ENCODE data around the gene PGA5.
"Not testable (repeated sequence)": the region's sequence is repeated elsewhere in the genome, so short reads cannot be mapped to it uniquely, and the experiment has no call there.

PGA5 gene

DNA sequence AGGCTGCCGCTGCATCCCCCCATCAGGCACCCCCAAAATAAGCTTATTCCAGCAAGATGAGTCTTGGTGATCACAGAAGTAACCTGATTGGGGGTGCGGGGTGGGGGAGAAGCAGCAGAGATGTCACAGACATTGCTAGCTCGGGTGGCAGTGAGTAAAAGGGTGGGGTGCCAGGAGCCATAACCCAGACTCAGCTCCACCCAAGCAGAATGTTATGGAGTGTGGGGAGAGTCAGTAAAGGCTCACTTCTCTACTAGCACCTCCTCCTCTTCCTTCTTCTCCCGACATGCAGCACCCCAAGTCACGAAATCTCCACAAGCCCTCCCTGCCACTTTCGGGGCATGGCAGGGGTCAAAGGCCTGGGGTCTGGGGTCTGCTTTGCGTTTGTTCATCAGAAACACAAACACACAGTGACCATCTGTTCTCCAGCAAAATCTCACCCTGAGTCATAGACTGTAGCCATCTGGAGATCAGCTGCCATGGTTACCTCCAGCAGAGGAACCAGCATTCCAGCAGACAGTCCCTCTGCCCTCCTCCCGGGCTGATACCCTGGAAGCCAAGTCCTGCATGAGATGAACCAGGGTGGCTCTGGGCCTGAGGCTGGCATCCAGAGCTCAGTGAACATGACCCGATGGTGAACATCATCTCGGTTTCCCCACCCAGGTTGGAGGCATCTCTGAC, 14.4 kb upstream of the PGA5 start:
- not testable (repeated sequence) for DNase-seq (ENCODE audit: extremely low read depth in 1 of 2, low read depth in 1 of 2)

DNA sequence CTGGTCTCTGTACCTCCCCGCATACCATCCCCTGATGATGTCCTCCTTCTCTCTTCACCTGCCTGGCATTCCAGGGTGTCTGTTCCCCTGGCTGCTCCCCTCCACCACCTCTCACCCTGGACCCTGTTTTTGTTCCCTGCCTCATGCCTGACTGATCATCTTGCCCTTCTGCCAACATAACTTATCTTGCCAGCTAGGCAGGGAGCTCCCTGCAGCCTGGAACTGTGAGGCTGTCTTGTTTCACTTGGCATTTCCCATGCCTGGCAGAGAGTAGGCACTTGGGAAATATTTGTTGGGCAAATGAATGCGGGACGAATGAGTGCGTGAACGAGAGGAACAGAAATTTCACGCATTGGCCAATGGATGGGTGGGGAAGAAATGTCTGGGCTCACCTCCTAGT, 11.5 kb upstream of the PGA5 start:
- not testable (repeated sequence) for DNase-seq (ENCODE audit: extremely low read depth in 1 of 2, low read depth in 1 of 2)

DNA sequence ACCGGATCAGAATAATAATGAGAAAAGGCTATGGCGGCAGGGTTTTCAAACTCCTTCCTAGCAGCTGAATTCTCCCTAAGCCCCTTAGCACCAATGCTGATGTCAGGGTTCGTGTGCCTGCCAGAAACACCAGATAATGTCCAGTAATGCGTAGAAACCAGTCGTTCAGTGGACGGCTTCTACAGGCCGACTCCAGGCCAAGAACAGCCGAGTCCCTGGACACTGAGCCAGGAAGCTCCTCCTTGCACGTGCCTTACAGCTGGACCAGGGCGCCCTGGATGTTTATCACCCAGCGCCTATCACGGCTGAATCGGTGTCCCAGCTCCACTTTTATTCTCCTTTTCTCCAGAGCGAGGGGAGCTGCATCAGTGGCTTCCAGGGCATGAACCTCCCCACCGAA, 9.9 kb upstream of the PGA5 start:
- not testable (repeated sequence) for DNase-seq (ENCODE audit: extremely low read depth in 1 of 2, low read depth in 1 of 2)

DNA sequence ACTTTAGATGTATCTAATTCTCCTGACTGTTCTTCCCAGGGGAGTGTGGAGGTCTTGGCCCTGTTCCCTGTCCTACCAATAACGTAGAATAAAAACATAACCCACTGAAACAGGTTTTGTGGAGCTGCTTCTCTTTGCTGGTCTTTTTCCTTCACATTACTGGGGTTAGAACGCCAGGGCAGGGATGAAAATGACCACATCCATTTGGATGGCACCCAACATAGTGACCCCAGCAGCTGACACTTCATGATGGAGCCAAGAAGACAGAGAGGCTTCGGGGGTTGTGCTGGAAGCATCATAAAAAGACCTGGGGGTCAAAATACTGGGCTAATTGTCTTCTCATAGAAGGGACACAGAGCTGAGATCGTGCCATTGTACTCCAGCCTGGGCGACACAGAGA, 9.4 kb upstream of the PGA5 start:
- DNase-seq (ENCODE audit: extremely low read depth in 1 of 2, low read depth in 1 of 2): not testable (repeated sequence)

DNA sequence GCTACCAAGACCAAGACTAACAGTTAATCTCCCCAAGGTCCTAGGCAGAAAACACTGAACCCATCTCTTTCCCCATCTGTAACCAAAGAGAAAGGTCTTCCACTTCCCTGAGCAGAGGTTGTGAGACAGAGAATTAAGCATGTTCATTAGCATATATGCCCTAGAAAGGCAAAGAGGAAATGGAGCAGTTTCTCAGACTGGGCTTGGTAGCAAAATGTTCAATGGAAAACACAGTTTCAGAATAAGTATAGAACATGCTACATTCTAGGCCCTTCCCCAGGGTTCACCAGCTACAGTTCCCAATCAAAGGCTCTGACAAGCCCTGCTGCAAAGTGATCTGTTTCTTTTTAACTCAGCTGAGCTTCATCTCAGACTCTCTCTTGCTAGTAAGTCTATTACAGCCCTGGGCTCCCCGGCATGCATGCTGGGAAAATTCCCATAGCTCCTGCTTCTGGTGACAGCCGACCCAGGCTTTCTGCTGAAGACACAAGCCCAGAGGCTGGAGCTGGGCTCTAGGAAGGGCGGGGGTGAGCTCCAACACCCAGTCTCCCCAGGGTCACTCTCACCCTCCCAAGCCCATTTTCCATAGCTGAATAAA, 8.3 kb upstream of the PGA5 start:
- DNase-seq (ENCODE audit: extremely low read depth in 1 of 2, low read depth in 1 of 2): not testable (repeated sequence)

DNA sequence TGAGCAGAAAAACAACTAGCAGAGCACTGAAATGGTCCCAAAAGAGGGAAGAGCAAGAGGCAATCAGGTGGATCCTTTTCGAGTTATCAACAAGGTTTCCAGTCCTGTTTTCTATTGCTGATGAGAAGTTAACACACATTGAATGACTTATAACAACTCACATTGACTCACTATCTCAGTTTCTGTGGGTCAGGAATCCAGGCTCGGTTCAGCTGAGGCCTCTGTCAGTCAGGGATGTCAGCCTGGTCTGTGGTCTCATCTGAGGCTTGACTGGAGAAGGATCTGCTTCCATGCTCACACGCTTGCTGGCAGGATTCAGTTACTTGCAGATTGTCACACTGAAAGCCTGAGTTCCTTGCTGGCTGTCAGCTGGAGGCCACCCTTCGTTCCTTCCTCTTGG, 3.8 kb upstream of the PGA5 start:
- DNase-seq (ENCODE audit: extremely low read depth in 1 of 2, low read depth in 1 of 2): not testable (repeated sequence)

DNA sequence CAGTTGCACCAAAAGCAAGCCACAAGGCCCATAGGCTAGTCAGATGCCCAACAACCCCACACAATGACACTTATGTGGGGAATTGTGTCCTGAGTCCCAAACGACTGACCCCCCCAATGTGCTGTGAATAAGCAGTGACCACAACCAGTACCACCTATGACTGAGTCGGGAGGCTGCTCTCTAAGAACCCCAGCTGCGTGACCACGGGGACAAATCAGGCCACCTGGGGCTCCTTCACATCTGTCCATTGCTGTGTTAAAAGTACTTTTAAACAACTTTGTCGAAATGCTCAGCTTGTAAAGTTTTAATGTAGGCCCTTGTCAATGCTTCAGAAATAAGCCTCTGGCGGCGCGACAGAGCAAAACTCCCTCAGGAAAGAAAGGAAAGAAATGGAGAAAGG, 687 bp upstream of the PGA5 start:
- DNase-seq (ENCODE audit: extremely low read depth in 1 of 2, low read depth in 1 of 2): not testable (repeated sequence)

DNA sequence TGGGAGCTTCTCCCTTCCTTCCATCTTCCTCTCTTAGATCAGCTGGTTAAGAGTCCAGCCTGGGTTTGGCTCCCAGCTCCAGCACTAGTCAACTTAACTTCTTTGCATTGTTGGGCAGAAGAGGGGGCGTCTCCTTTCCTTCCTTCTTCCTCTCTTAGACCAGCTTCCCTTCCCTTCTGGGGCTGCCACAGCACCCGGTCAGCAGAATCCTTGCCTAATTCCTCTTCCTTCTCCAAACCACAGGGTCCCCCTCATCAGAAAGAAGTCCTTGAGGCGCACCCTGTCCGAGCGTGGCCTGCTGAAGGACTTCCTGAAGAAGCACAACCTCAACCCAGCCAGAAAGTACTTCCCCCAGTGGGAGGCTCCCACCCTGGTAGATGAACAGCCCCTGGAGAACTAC, 551 bp downstream of the PGA5 start:
- not testable (repeated sequence) for DNase-seq (ENCODE audit: extremely low read depth in 1 of 2, low read depth in 1 of 2)

DNA sequence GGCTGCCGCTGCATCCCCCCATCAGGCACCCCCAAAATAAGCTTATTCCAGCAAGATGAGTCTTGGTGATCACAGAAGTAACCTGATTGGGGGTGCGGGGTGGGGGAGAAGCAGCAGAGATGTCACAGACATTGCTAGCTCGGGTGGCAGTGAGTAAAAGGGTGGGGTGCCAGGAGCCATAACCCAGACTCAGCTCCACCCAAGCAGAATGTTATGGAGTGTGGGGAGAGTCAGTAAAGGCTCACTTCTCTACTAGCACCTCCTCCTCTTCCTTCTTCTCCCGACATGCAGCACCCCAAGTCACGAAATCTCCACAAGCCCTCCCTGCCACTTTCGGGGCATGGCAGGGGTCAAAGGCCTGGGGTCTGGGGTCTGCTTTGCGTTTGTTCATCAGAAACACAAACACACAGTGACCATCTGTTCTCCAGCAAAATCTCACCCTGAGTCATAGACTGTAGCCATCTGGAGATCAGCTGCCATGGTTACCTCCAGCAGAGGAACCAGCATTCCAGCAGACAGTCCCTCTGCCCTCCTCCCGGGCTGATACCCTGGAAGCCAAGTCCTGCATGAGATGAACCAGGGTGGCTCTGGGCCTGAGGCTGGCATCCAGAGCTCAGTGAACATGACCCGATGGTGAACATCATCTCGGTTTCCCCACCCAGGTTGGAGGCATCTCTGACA, 4.4 kb downstream of the PGA5 start:
- DNase-seq (ENCODE audit: extremely low read depth in 1 of 2, low read depth in 1 of 2): not testable (repeated sequence)

DNA sequence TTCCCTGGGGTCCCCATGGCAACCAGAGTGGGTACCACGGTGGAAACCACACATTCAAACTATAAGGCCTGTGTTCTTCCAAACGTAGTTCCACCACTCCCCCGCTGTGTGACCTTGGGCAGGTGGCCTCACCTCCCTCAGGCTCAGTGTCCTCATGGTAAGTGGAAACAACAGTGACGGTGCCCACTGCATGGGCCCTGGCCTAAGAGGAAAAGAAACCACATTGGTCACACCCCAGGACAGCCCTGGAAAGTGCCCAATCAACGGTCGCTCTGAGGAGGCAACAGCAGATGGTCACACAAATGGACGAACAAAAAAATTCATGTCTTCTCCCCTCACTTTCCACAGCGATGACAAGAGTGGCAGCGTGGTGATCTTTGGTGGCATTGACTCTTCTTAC, 7.1 kb downstream of the PGA5 start:
- not testable (repeated sequence) for DNase-seq (ENCODE audit: extremely low read depth in 1 of 2, low read depth in 1 of 2)

DNA sequence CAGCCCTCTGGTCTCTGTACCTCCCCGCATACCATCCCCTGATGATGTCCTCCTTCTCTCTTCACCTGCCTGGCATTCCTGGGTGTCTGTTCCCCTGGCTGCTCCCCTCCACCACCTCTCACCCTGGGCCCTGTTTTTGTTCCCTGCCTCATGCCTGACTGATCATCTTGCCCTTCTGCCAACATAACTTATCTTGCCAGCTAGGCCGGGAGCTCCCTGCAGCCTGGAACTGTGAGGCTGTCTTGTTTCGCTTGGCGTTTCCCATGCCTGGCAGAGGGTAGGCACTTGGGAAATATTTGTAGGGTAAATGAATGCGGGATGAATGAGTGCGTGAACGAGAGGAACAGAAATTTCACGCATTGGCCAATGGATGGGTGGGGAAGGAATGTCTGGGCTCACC, 8.2 kb downstream of the PGA5 start:
- not testable (repeated sequence) for DNase-seq (ENCODE audit: extremely low read depth in 1 of 2, low read depth in 1 of 2)

DNA sequence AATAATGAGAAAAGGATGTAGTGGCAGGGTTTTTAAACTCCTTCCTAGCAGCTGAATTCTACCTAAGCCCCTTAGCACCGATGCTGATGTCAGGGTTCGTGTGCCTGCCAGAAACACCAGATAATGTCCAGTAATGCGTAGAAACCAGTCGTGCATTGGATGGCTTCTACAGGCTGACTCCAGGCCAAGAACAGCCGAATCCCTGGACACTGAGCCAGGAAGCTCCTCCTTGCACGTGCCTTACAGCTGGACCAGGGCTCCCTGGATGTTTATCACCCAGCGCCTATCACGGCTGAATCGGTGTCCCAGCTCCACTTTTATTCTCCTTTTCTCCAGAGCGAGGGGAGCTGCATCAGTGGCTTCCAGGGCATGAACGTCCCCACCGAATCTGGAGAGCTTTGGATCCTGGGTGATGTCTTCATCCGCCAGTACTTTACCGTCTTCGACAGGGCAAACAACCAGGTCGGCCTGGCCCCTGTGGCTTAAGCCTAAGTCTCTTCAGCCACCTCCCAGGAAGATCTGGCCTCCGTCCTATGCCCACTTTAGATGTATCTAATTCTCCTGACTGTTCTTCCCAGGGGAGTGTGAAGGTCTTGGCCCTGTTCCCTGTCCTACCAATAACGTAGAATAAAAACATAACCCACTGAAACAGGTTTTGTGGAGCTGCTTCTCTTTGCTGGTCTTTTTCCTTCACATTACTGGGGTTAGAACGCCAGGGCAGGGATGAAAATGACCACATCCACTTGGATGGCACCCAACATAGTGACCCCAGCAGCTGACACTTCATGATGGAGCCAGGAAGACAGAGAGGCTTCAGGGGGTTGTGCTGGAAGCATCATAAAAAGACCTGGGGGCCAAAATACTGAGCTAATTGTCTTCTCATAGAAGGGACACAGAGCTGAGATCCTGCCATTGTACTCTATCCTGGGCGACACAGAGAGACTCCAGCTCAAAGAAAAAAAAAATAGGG, 10.1 kb downstream of the PGA5 start:
- not testable (repeated sequence) for DNase-seq (ENCODE audit: extremely low read depth in 1 of 2, low read depth in 1 of 2)

DNA sequence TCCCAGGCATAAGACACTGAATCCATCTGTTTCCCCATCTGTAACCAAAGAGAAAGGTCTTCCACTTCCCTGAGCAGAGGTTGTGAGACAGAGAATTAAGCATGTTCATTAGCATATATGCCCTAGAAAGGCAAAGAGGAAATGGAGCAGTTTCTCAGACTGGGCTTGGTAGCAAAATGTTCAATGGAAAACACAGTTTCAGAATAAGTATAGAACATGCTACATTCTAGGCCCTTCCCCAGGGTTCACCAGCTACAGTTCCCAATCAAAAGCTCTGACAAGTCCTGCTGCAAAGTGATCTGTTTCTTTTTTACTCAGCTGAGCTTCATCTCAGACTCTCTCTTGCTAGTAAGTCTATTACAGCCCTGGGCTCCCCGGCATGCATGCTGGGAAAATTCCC, 11.4 kb downstream of the PGA5 start:
- DNase-seq (ENCODE audit: extremely low read depth in 1 of 2, low read depth in 1 of 2): not testable (repeated sequence)

DNA sequence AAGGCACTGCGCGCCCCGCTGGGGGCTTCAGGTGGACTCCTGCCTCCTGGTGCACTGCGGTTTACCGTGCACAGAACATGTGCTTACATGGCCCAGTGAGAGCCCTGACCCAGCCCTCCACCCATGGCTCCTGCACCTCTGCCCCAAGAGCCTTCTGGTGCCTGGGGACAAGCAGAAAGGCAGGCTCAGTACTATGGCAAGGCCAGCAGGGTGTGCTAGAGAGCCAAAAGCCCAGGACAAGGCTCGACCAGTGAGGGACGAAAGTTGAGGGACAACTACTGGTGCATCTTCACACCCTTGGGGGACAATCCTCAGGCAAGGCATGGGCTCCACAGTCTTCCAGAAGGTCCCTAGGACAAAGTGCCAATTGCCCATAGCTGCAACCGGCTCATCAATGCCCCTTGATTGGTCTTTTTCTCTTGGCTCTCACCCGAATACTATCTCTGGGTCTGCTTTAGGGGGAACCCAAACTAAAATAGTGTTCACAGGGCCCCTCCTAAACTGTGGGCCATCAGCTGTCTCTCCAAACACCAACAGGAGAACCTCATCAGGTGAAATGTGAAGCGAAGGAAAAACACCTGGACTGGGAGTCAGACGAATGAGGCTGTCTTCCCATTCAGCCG, 13.5 kb downstream of the PGA5 start:
- DNase-seq (ENCODE audit: extremely low read depth in 1 of 2, low read depth in 1 of 2): peak; percentile 24 to 37

DNA sequence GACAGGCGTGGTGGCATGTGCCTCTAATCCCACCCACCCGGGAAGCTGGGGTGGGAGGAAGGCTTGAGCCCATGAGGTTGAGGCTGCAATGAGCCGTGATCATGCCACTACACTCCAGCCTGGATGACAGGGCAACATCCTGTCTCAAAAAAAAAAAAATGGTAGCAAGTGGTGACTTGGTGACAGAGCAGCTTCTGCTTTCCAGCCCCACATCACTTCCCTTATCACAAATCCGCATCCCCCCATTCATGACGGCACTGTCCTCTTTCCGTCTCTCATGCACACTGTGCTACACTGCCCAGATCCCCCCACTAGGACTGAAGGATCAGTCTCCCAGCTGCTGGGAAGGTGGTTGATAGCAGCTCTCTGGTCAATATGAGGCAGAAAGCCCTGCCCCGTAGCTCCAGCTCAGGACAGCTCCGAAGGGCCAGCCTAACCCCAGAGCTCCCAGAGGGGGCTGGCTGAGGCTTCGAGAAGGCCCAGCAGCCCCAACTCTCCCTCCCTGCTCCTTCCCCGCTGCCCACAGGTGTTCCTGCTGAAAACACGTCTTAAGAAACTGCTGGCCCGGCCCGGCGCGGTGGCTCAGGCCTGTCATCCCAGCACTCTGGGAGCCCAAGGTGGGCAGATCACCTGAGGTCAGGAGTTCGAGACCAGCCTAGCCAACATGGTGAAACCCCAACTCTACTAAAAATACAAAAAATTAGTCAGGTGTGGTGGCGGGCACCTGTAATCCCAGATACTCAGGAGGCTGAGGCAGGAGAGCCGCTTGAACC, 15.9 kb downstream of the PGA5 start:
- DNase-seq (ENCODE audit: extremely low read depth in 1 of 2, low read depth in 1 of 2): no peak

DNA sequence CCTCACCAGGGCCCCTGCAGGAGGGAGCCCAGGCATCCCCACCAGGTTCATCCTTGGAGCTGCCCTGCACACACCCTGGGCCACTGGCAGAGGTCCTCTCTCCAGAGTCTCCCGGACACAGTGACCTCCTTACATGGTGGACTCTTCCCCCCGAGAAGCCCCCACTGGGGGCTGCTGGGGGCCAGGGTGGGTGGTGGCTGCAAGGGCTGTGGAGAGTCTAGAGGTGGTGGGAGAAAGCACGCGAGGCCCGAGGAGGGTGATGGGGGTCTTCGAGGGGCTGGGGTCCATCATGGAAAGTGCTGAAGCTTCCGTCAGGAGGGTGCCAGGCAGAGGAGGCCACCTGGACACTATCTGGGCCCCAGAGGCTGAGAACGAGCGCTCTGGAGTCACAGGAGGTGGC, 17.6 kb downstream of the PGA5 start:
- DNase-seq (ENCODE audit: extremely low read depth in 1 of 2, low read depth in 1 of 2): no peak

DNA sequence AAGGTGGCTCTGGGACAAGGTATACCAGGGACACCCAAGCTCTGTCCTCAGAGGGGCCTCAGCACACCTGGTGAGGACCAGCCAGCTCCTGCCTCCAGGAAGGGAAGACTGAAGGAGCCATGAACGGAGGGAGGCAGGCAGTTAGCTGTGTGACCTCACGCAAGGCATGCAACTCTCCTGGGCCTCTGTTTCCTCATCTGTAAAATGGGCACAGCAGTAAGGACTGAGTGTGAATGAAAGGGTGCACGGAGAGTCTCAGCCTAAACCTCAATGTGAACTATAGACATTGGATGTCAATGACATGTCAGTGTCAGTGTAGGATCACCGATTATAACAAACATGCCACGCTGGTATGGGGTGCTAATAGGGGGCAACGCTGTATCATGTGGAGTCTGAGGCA, 18.4 kb downstream of the PGA5 start:
- DNase-seq (ENCODE audit: extremely low read depth in 1 of 2, low read depth in 1 of 2): no peak

DNA sequence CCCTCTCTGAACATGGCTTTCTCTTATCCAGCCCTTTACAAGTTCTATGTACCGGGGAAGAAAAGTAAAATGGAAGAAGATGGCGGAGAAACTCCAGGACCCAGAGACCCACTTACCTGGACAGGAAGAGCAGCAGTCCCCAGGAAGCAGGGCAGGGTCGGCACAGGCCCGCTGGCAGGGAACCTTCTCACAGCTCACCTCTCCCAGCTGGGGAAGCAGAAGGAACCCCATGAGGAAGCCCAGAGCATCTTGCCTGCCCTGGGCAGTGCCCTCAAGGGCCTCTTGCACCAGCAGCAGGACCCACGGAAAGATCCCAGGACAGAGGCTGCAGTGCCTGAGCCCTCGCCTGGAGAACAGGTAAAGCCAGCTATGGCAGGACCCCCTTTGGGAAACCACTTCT, 23.4 kb downstream of the PGA5 start:
- DNase-seq (ENCODE audit: extremely low read depth in 1 of 2, low read depth in 1 of 2): no peak

DNA sequence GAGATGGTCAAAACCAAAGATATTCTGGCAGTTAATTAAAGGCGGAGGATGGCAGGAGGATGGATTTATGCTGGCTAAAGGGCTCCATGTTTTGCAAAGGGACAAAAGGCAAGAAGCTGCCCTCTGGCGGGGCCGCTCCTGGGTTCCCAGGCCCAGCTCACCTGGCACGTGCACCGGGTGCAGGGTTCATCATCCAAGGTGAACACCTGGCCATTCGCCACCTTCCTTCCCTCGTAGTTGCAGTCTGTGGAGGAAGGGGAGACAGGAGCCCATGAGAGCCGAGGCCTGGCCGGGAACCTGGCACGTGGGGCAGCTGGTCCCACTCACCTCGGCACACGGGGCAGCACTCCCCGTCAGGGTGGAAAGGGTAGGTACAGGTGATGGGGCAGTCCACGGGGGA, 23.8 kb downstream of the PGA5 start:
- DNase-seq (ENCODE audit: extremely low read depth in 1 of 2, low read depth in 1 of 2): no peak

DNA sequence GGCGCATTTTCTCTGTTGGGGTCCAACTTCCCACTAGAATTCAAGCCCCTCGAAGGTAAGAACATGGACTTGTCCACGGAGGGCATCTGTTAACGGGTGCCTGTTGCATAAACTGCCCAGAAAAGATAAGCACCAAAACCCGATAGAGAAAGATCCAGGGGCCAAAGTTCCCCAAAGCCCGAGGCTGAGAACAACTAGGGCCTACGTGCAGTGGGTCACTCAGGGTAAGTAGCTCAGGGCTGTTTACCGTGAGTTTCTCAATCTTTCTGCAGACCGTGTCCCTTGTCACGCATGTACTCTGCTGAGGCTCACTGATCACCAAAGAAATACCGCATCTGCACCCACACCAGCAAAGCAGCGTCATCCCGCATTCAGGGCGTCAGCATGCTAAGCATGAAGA, 24.4 kb downstream of the PGA5 start:
- no peak for DNase-seq (ENCODE audit: extremely low read depth in 1 of 2, low read depth in 1 of 2)
